HFF-Myc (cell line): ENCODE data around the gene MPV17.
"Not testable (repeated sequence)": the region's sequence is repeated elsewhere in the genome, so short reads cannot be mapped to it uniquely, and the experiment has no call there.

Experiments used
- DNase-seq: peaks from one replicate; pipeline ENCODE4 v3.0.0-alpha.2; 2011; ENCODE audit warnings: low read depth; ENCODE audit errors: extremely low read depth
- H3K4me3 ChIP-seq: replicated peaks from 2 replicates; pipeline ENCODE4 v1.5.1; 2011; ENCODE audit warnings: low read depth, mild to moderate bottlenecking, control low read depth, low read length
- TF ChIP-seq, protein P1 (sequence below): IDR thresholded peaks from 2 replicates; pipeline ENCODE4 v1.5.1; 2012; ENCODE audit warnings: mild to moderate bottlenecking, low read depth, low read length, control low read depth; ENCODE audit errors: missing control alignments

Gene MPV17

DNA sequence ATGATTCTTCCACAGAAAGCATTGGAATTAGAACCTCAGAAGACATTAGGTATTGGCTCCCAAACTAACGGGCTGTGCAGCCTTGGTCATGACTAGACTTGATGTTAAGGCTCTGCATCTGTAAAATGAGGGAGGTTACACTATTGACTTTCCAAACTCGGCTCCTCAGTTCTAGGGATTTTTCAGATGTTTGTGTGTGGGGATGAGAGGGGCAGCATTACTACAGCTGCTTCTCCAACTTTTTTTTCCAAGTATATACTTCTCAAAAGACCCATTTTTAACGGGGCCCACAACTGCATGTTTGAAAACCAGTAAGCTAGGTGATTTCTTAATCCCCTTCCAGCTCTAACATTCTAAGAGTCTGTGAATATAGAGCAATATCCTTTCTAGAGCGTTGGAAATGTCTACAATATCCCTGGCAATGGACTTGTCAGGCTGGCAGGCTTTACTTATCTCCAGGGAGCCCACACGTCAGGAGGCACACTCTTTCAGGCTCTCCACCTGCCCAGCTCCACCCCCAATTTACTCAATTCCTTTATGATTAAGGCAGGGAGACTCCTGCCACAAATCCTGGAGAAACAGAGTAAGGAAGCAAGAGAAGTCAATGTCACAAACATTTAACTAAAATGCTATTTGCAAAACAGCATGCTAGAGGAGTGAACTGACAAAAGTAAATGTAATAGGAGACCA, 844 bp upstream of the MPV17 start:
- TF ChIP-seq, protein P1, sequence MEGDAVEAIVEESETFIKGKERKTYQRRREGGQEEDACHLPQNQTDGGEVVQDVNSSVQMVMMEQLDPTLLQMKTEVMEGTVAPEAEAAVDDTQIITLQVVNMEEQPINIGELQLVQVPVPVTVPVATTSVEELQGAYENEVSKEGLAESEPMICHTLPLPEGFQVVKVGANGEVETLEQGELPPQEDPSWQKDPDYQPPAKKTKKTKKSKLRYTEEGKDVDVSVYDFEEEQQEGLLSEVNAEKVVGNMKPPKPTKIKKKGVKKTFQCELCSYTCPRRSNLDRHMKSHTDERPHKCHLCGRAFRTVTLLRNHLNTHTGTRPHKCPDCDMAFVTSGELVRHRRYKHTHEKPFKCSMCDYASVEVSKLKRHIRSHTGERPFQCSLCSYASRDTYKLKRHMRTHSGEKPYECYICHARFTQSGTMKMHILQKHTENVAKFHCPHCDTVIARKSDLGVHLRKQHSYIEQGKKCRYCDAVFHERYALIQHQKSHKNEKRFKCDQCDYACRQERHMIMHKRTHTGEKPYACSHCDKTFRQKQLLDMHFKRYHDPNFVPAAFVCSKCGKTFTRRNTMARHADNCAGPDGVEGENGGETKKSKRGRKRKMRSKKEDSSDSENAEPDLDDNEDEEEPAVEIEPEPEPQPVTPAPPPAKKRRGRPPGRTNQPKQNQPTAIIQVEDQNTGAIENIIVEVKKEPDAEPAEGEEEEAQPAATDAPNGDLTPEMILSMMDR, result no peak
- no peak for DNase-seq

DNA sequence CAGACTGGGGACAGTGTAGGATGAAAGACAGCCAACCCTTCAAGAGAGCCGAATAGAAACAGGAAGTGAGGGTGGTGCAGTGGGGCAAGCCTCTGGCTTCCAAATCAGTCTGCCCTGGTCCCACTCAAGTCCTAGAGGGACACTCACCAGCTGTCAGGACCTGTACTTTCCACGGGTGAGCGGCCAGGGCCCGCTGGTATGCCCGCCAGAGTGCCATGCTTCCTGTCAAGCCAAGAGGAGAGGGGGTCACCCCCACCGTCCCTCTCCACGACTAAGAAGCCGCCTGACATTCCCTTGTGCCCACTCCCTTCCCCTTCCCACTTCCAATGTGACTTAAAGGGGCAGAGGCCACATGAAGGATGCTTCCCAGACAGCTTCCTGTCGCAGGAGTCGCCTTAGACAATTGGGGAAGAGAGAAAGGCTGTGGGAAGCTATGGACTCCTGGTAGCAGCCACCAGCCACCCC, 564 bp downstream of the MPV17 start:
- H3K4me3 ChIP-seq, result peak overlapping the region; percentile 69
- TF ChIP-seq, protein P1, result no peak
- DNase-seq, result no peak

More for the DNA sequence above, 844 bp upstream of the MPV17 start:
- H3K4me3 ChIP-seq, result peak overlapping the region; percentile 69

DNA sequence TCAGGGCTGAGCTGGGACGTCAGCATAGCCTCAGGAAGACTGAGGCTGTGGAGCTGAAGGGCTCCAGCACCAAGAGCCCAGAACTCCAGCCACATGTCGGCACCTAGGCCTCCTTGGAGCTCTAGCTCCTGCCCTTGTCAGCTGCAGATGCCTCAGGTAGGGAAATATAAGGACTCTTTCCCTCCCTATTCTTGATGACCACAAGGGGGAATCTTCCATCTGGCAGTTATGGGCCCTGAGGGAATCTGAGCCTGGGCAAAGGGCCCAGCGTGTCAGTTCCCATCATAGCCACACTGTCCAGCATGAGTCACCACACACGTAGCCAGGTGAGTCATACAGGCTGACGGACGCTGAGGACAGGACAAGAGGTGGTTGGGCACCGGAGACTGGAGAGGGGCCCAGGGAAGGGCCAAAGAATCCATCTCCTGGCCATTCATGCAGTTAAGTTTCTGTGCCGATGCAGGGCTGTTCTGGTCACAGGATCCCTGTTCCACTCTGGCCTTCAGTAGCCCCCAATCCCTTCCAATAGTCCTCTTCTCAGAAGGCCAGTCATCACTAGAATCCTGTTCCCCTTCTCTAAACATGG, 1.8 kb downstream of the MPV17 start:
- TF ChIP-seq, protein P1, result peak; percentile 66
- H3K4me3 ChIP-seq, result peak overlapping the region; percentile 69
- DNase-seq, result peak; percentile 98

- not testable (repeated sequence) for DNase-seq, H3K4me3 ChIP-seq
Observed at GRCh38 chr2:27319839-27320238, 3.1 kb downstream of the MPV17 start.

DNA sequence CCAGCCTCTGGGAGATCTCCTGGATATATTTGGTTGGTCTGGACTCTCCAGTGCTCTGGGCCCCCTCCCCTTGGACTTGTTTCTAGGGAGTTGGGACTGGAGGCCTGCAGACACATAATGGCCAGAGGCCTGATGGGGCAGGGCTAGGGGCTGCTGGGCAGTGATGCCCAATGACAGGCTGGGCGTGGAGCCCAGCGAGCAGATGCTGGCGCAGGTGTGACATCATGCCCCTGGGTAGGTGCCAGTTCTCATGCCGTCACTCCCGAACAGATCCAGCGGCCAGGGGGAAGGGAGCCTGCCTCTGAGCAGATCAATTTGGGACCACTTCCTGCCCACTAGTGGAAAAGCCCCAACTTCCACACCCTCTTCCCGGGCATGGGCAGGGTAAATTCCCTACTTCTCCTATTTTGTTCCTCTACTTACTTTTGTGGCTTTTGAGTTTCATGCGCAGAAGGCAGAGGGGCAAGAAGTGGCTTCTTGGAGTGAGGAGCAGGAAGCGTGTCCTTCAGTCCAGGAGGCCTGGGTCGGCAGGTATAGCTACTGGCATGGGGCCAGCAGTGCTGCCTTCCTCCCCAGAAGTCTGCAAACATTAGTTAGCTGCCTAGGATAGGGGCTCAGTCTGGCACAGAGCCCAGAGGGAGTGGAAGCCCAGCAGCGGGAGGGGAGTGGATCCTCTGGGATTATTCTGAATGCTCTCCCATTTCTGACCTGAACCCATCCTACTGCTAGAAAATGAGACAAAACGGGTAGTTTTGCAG, 6.1 kb downstream of the MPV17 start:
- no peak overlapping the region for H3K4me3 ChIP-seq
- no peak for DNase-seq
- TF ChIP-seq, protein P1, result no peak

- TF ChIP-seq, protein P1, result no peak
- no peak for DNase-seq
- no peak overlapping the region for H3K4me3 ChIP-seq
Observed at GRCh38 chr2:27315122-27315521, 7.8 kb downstream of the MPV17 start.

- H3K4me3 ChIP-seq, result no peak overlapping the region
- no peak for DNase-seq
- TF ChIP-seq, protein P1, result no peak
Observed at GRCh38 chr2:27314709-27315108, 8.2 kb downstream of the MPV17 start.
